ENCODE measurements around the gene BBS1. TPM values are rescaled to one million over a fixed set of nuclear protein-coding genes. Genes with fewer than 3 reads are reported as not detected.

The BBS1 gene
- total RNA-seq, 3 donors from 2014 or later = 13.1 to 13.8 (median 13.6) TPM

- no peak overlapping the region for H3K4me3 Mint-ChIP-seq
- H3K27me3 Mint-ChIP-seq (ENCODE audit: low read depth) = no peaks in the 10 kb centered on the region
- no peaks in the 10 kb centered on the region for H3K36me3 Mint-ChIP-seq (ENCODE audit: insufficient read depth)
- DNase-seq (no peak), ATAC-seq (no peak)
- no peaks in the 10 kb centered on the region for H3K9me3 Mint-ChIP-seq
- H3K4me1 Mint-ChIP-seq (ENCODE audit: low read depth) = peaks cover 4% of the 10 kb centered on the region
These were observed 37.3 kb upstream of the BBS1 start for GRCh38 chr11:66473167-66473566.

GRCh38 chr11:66473608-66474515, 36.6 kb upstream of the BBS1 start:
- ATAC-seq (no peak), DNase-seq (no peak)
- H3K27me3 Mint-ChIP-seq (ENCODE audit: low read depth) = no peaks in the 10 kb centered on the region
- H3K36me3 Mint-ChIP-seq (ENCODE audit: insufficient read depth) = no peaks in the 10 kb centered on the region
- no peak overlapping the region for H3K4me3 Mint-ChIP-seq
- no peaks in the 10 kb centered on the region for H3K4me1 Mint-ChIP-seq (ENCODE audit: low read depth)
- no peaks in the 10 kb centered on the region for H3K9me3 Mint-ChIP-seq

- Mint-ChIP-seq H3K9me3 (no peaks in the 10 kb centered on the region), H3K4me1 (ENCODE audit: low read depth) (peaks cover 7% of the 10 kb centered on the region), H3K4me3 (no peak overlapping the region), H3K36me3 (ENCODE audit: insufficient read depth) (no peaks in the 10 kb centered on the region), H3K27me3 (ENCODE audit: low read depth) (no peaks in the 10 kb centered on the region)
- DNase-seq = no peak
- ATAC-seq = no peak
These were observed 34.9 kb upstream of the BBS1 start for GRCh38 chr11:66475349-66476172.

GRCh38 chr11:66476173-66476840, 34.1 kb upstream of the BBS1 start:
- Mint-ChIP-seq H3K4me3 (no peak overlapping the region), H3K36me3 (ENCODE audit: insufficient read depth) (no peaks in the 10 kb centered on the region), H3K4me1 (ENCODE audit: low read depth) (peaks cover 11% of the 10 kb centered on the region), H3K27me3 (ENCODE audit: low read depth) (no peaks in the 10 kb centered on the region), H3K9me3 (no peaks in the 10 kb centered on the region)
- DNase-seq = no peak
- no peak for ATAC-seq

GRCh38 chr11:66476841-66477251, 33.6 kb upstream of the BBS1 start:
- no peak overlapping the region for H3K4me3 Mint-ChIP-seq
- peaks cover 11% of the 10 kb centered on the region for H3K4me1 Mint-ChIP-seq (ENCODE audit: low read depth)
- H3K9me3 Mint-ChIP-seq = no peaks in the 10 kb centered on the region
- no peaks in the 10 kb centered on the region for H3K27me3 Mint-ChIP-seq (ENCODE audit: low read depth)
- ATAC-seq (no peak), DNase-seq (no peak)
- H3K36me3 Mint-ChIP-seq (ENCODE audit: insufficient read depth) = no peaks in the 10 kb centered on the region

- Mint-ChIP-seq H3K36me3 (ENCODE audit: insufficient read depth) (peaks cover 3% of the 10 kb centered on the region), H3K27me3 (ENCODE audit: low read depth) (no peaks in the 10 kb centered on the region), H3K4me3 (peak overlapping the region; percentile 51), H3K9me3 (no peaks in the 10 kb centered on the region), H3K4me1 (ENCODE audit: low read depth) (peaks cover 14% of the 10 kb centered on the region)
- ATAC-seq (no peak), DNase-seq (no peak)
These were observed 32.9 kb upstream of the BBS1 start for GRCh38 chr11:66477263-66478201.

GRCh38 chr11:66478729-66479393, 31.6 kb upstream of the BBS1 start:
- Mint-ChIP-seq H3K4me1 (ENCODE audit: low read depth) (peaks cover 16% of the 10 kb centered on the region), H3K27me3 (ENCODE audit: low read depth) (no peaks in the 10 kb centered on the region), H3K4me3 (peak overlapping the region; percentile 88), H3K9me3 (no peaks in the 10 kb centered on the region), H3K36me3 (ENCODE audit: insufficient read depth) (peaks cover 4% of the 10 kb centered on the region)
- no peak for ATAC-seq
- peak; percentile 27 for DNase-seq

GRCh38 chr11:66479394-66480116, 30.9 kb upstream of the BBS1 start:
- Mint-ChIP-seq H3K4me1 (ENCODE audit: low read depth) (peaks cover 16% of the 10 kb centered on the region), H3K9me3 (no peaks in the 10 kb centered on the region), H3K4me3 (peak overlapping the region; percentile 88), H3K27me3 (ENCODE audit: low read depth) (no peaks in the 10 kb centered on the region), H3K36me3 (ENCODE audit: insufficient read depth) (peaks cover 4% of the 10 kb centered on the region)
- peak in 1 of 2 donors; percentile 3 for ATAC-seq
- DNase-seq = no peak

GRCh38 chr11:66480117-66480938, 30.1 kb upstream of the BBS1 start, which contains the start of gene DPP3:
DPP3 (plus strand) TSS chr11:66480434; CDS start chr11:66482201, 1,767 bp downstream.
- H3K9me3 Mint-ChIP-seq = no peaks in the 10 kb centered on the region
- peaks cover 4% of the 10 kb centered on the region for H3K36me3 Mint-ChIP-seq (ENCODE audit: insufficient read depth)
- peak; percentile 90 for DNase-seq
- H3K4me3 Mint-ChIP-seq = peak within 1 kb of the TSS; percentile 88
- H3K27me3 Mint-ChIP-seq (ENCODE audit: low read depth) = no peaks in the 10 kb centered on the region
- H3K4me1 Mint-ChIP-seq (ENCODE audit: low read depth) = peaks cover 18% of the 10 kb centered on the region
- peak; percentile 99 for ATAC-seq

GRCh38 chr11:66484806-66485380, 25.5 kb upstream of the BBS1 start:
- Mint-ChIP-seq H3K27me3 (ENCODE audit: low read depth) (no peaks in the 10 kb centered on the region), H3K36me3 (ENCODE audit: insufficient read depth) (peaks cover 16% of the 10 kb centered on the region), H3K4me1 (ENCODE audit: low read depth) (peaks cover 12% of the 10 kb centered on the region), H3K4me3 (no peak overlapping the region), H3K9me3 (no peaks in the 10 kb centered on the region)
- DNase-seq = no peak
- ATAC-seq = no peak

- no peak for DNase-seq
- H3K27me3 Mint-ChIP-seq (ENCODE audit: low read depth) = no peaks in the 10 kb centered on the region
- H3K9me3 Mint-ChIP-seq = no peaks in the 10 kb centered on the region
- H3K36me3 Mint-ChIP-seq (ENCODE audit: insufficient read depth) = peaks cover 21% of the 10 kb centered on the region
- peaks cover 3% of the 10 kb centered on the region for H3K4me1 Mint-ChIP-seq (ENCODE audit: low read depth)
- H3K4me3 Mint-ChIP-seq = no peak overlapping the region
- ATAC-seq = no peak
These were observed 21.5 kb upstream of the BBS1 start for GRCh38 chr11:66488957-66489356.

GRCh38 chr11:66489636-66490035, 20.8 kb upstream of the BBS1 start:
- Mint-ChIP-seq H3K36me3 (ENCODE audit: insufficient read depth) (peaks cover 21% of the 10 kb centered on the region), H3K4me3 (no peak overlapping the region), H3K27me3 (ENCODE audit: low read depth) (no peaks in the 10 kb centered on the region), H3K4me1 (ENCODE audit: low read depth) (peaks cover 3% of the 10 kb centered on the region), H3K9me3 (no peaks in the 10 kb centered on the region)
- DNase-seq = no peak
- ATAC-seq = no peak

Data from activated T-cell treated with anti-CD3 and anti-CD28 coated beads, Interleukin-2, amount 50 U/mL, for 4 hours (primary cell).